Measurements from ENCODE around the gene RFXANK.
"Not testable (repeated sequence)": the region's sequence is repeated elsewhere in the genome, so short reads cannot be mapped to it uniquely, and the experiment has no call there.

Gene RFXANK

GRCh38 chr19:19192078-19192882 lies at the start of gene RFXANK, which contains the start of gene BORCS8:
Gene RFXANK (plus strand): TSS chr19:19192258. CDS start chr19:19193947, 1,689 bp downstream.
Gene BORCS8 (minus strand): TSS chr19:19192152. CDS start chr19:19192117, 35 bp downstream.
- peak; percentile 90 to 99 for DNase-seq (ENCODE audit: low read depth in 2 of 2, low spot score in 1 of 2)

GRCh38 chr19:19142347-19142746 lies 49.7 kb upstream of the RFXANK start:
- no peak for DNase-seq (ENCODE audit: low read depth in 2 of 2, low spot score in 1 of 2)

DNA sequence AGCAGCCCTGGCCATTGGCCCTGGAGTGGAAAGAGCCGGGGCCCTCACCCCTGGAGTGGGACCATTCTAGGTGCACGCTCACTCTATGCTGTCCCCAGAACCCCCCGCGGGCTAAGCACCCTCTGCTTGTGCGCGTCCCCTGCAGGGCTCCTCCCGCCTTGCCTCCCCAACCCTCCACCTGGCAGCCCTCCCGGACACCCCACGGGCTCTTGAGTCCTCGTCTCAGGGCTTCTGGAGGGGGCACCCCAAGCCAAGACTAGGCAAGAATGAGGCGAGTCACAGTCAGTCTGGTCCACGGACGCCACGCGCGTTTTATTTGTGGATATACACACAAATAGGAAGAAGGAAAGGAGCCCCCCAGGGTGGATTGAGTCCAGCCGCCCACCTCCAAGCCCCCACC lies 46.8 kb upstream of the RFXANK start:
- DNase-seq (ENCODE audit: low read depth in 2 of 2, low spot score in 1 of 2): no peak

DNA sequence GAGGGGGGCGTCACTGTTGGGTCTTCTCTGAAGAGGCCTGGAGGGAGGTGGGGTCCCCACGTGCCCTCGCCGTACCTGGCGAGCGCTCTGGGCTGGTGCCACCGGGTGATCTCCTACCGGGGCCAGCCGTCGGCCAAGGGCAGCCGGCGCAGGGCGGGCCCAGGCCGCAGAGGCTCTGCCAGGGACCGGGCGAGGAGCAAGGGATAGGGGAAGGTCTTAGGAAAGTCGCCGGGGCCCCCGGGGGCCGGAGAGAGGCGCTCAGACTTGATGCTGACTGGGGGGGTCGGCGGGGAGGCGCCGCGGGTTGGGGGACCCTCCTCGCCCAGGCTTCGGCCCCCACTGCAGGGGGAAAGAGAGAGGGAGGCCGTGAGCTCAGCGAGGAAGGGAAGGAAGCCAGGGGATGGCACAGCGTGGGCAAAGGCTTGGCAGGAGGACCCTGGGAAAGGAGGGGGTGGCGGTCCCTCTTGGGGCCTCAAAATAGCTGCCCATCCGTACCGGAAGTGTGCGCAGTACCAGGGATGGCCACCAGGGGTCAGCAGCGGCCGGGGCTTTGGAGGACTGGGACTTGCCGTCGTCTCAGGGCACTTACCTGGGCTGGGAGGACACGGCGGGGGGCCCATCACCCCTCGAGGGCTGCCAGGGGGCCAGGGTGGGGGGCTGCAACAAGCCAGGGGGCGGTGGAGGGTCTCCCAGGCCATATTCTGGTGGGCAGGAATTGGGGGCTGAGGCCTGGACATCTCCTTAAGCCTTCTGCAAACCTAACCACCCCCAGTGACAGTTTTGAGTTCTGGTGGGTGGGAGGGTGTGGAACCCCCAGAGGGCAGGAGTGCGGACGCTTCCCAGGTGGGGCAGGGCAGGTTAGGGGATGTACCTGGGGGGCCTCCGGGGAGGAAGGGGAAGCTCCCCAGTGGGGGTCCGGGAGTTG lies 46.1 kb upstream of the RFXANK start:
- peak; percentile 71 to 83 for DNase-seq (ENCODE audit: low read depth in 2 of 2, low spot score in 1 of 2)

GRCh38 chr19:19146865-19147264 lies 45.2 kb upstream of the RFXANK start:
- no peak for DNase-seq (ENCODE audit: low read depth in 2 of 2, low spot score in 1 of 2)

- DNase-seq (ENCODE audit: low read depth in 2 of 2, low spot score in 1 of 2): no peak
Measured at GRCh38 chr19:19147344-19147743, 44.7 kb upstream of the RFXANK start.

GRCh38 chr19:19148504-19148903 lies 43.6 kb upstream of the RFXANK start:
- not testable (repeated sequence) for DNase-seq (ENCODE audit: low read depth in 2 of 2, low spot score in 1 of 2)

DNA sequence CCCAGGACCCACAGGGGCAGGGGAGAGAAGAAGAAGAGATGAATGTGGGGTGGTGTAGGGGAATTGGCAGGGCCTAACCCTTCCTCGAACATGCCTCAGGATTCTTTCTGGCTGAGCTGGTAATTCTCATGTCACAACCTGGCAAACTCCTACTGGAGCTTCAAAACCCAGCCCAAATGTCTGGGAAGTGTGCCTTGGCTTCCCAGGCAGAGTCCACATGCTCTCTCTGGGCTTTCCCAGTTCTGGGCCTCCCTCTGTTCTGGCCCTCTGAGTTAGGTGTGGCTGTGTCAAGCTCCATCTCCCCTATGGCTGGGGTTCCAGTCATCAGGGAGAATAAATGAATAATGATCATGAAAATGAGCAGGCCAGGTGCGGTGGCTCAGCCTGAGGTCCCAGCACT lies 42.6 kb upstream of the RFXANK start:
- no peak for DNase-seq (ENCODE audit: low read depth in 2 of 2, low spot score in 1 of 2)

GRCh38 chr19:19151418-19151817 lies 40.6 kb upstream of the RFXANK start:
- DNase-seq (ENCODE audit: low read depth in 2 of 2, low spot score in 1 of 2): no peak

DNA sequence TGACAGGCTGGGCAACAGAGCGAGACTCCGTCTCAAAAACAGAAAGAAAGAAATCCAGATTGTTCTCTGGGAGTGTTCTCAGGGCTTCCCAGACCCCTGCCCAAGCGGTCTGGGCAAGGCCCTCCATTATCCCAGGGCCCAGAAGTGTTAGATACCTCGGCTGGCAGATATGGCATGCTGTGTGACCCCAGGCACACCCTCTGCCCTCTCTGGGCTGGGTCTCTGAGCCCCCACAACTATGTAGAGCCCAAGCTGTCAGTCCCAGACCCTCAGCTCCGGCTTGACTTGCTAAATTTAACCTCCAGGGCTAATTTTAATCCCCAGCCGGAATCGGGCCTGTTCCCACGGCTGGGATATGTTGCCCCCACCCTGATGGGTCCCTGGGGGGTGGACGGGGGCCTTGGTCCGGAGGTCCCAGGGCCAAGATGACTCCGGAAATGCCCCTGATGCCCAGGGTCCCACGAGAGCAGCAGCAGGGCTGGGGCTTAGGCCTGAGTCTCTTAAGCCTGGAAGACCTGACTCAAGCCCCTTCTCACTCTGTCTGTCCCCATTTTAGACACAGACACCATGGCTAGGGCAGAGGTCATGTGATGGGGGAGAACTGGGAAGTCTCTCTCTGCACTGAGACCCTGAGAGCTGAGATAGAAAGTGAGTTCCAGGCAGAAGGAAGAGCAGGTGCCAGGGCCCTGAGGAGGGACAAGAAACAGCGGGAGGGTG lies 39.2 kb upstream of the RFXANK start:
- DNase-seq (ENCODE audit: low read depth in 2 of 2, low spot score in 1 of 2): no peak

DNA sequence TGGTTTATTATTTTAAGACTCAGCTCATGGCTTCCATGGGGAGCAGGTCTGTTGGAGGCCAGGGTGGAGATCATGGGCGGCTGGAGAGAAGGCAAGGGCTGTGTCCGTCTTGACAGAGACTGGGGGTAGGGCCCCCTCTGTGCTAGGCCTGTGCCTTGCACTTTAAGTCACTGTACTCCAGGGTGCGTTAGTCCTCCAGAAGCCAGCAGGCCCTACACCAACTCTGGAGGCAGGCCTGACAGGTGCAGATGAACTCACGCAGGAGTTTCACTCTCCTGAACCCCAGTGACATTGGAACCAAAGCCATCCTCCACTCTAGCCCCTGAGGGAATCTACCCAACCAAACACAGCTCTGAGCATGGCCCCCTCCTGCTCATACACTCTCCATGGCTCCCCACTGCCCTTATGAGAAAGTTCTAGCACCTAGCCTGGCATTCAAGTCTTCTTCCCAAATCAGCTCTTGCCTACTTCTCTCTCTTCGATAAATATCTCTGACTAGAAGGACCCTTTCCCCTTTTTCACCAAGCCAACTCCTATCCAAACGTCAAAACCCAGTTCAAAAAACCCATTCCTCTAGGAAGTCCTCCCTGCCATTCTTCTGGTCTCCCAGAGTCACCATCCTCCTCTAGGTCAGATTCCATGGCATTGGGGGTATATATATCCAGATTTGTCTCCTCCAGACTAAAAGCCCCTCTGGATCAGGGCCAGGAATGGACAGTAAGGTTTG lies 37.1 kb upstream of the RFXANK start:
- DNase-seq (ENCODE audit: low read depth in 2 of 2, low spot score in 1 of 2): no peak

GRCh38 chr19:19155495-19156219 lies 36.4 kb upstream of the RFXANK start:
- no peak for DNase-seq (ENCODE audit: low read depth in 2 of 2, low spot score in 1 of 2)

DNA sequence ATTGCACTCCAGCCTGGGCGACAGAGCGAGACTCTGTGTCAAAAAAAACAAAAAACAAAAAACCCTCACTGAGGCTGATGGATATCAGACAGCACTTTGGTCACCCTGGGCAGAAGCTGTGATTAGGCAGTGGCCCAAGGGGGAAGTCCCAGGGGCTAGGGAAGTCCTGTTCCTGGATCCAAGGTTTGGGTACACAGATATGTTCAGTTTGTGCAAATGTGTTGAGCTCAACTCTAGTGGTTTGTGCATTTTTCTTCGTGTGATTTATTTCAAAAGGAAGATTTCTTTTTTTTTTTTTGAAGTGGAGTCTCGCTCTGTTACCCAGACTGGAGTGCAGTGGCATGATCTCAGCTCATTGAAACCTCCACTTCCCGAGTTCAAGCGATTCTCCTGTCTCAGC lies 34.2 kb upstream of the RFXANK start:
- no peak for DNase-seq (ENCODE audit: low read depth in 2 of 2, low spot score in 1 of 2)

- DNase-seq (ENCODE audit: low read depth in 2 of 2, low spot score in 1 of 2): no peak
Measured at GRCh38 chr19:19159534-19159933, 32.5 kb upstream of the RFXANK start.

DNA sequence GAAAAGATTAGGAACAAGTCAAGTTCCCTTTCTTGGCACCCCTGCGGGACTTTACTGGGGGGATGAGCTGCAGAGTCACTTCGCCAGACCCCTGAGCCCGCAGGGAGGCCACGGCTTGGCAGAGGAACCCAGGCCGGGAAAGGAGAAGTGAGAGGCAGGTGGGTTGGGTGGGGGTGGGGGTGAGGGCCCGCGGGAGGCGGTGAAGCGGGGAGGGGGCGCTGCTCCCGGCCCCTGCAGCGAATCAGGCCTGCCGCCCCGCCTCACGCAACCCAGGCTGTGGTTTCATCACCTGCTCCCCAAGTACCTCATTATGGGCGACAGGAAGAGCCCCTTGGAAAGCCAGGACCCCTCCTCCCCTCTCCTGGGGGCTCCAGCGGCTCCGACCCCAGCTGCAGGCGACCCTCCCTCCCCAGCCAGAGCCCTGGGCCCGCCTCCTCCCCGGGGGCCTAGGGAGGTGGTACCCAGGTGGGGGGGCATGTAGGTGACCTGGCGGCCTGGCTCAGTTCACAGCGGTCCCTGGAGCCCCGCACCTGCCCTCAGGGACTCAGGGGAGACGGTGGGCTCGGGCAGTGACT lies 31.5 kb upstream of the RFXANK start:
- DNase-seq (ENCODE audit: low read depth in 2 of 2, low spot score in 1 of 2): no peak

- no peak for DNase-seq (ENCODE audit: low read depth in 2 of 2, low spot score in 1 of 2)
Measured at GRCh38 chr19:19162495-19162894, 29.6 kb upstream of the RFXANK start.

GRCh38 chr19:19165396-19165795 lies 26.7 kb upstream of the RFXANK start:
- no peak for DNase-seq (ENCODE audit: low read depth in 2 of 2, low spot score in 1 of 2)

- no peak for DNase-seq (ENCODE audit: low read depth in 2 of 2, low spot score in 1 of 2)
Measured at GRCh38 chr19:19167612-19168011, 24.4 kb upstream of the RFXANK start.

DNA sequence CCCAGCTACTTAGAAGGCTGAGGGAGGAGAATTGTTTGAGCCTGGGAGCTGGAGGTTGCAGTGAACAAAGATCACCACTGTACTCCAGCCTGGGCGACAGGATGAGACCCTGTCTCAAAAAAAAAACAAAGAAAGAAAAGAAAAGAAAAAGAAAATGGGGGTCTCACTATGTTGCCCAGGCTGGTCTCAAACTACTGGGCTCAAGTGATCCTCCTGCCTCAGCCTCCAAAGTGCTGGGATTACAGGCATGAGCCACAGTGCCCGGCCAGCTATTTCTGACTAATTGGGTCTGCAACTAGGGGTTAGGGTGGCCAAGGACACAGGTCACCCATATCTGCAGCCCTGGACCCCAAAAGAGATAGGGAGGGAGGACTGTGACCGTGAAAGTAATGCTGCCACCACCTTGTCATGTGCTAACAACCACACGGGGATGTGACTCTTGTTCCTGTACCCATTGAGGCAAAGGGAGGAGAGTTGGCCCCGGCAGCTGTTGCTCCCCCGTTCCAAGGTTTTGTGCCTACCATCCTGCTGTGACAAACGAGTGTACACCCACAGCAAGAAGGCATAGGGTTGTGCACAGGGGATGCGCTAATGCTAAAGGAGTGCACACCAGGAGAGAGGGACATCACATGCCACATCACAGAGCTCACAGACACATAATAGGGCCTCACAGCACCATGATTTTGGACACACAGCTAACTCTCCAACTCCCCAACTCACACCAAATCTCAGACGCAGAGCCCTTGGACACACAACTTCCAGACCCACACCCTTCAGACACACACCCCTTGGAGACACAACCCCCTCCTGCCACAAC lies 22.6 kb upstream of the RFXANK start:
- DNase-seq (ENCODE audit: low read depth in 2 of 2, low spot score in 1 of 2): no peak

Data from stimulated activated CD8-positive, alpha-beta memory T cell treated with anti-CD3 and anti-CD28 coated beads, Interleukin-4, amount 100 ng/mL, for 1 hour (primary cell).